ENCODE measurements around the gene MAB21L4. TPM values are rescaled to one million over a fixed set of nuclear protein-coding genes. Genes with fewer than 3 reads are reported as not detected.

Gene MAB21L4
- polyA plus RNA-seq, 1 of the 3 experiments (the other 2 are of a cell fraction): not detected

DNA sequence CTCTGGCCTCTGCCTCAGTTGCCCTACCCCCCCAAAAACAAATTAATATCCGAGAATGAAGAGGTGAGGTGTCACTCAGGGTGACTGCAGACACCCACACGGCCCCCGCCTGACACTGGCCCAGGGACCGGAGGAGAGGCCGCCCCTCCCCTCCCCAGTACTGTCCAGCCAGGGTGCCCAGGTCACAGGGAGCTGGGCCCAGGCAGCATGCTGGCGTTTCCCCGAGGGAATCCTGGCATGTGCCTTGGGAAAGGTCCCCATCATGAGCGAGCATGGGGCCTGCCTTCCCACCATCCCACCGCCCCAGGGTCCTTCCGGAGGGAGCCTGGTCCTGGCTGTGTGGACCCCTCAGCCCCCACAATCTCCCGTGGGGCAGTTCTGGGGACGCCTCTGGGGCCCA, 3.0 kb downstream of the MAB21L4 start:
- no peaks in the 10 kb centered on the region for H3F3A ChIP-seq (replicated peaks; ENCODE audit: insufficient read depth)
- no peaks in the 10 kb centered on the region for H3K36me3 ChIP-seq (replicated peaks in 1 of 2; ENCODE audit: control insufficient read depth in 1 of 2, insufficient read depth in 2 of 2, low read length in 1 of 2)
- H3K9me3 ChIP-seq: no peaks in the 10 kb centered on the region
- H3K27ac ChIP-seq (ENCODE audit: low read depth in 2 of 2, low read length in 1 of 2): no peak overlapping the region
- no CpG with 5 or more reads among the region's 12 CpGs for WGBS (ENCODE audit: low lambda C conversion rate)
- no peaks in the 10 kb centered on the region for H4K20me1 ChIP-seq (ENCODE audit: insufficient read depth)
- no peak for DNase-seq
- H3K9me2 ChIP-seq: no peaks in the 10 kb centered on the region
- H3K79me2 ChIP-seq (ENCODE audit: insufficient read depth): no peaks in the 10 kb centered on the region
- no peaks in the 10 kb centered on the region for H3K27me3 ChIP-seq (ENCODE audit: insufficient read depth)
- ChIA-PET CTCF (interaction anchor here (0.5 to 4.1 kb wide), 5 partner anchors 10 to 953 kb away, joined by 3 to 23 read pairs (median 3); no protein-coding TSS in a partner anchor), POLR2A (no interaction called here)
- H2AFZ ChIP-seq (ENCODE audit: low read depth): no peak overlapping the region
- H3K4me1 ChIP-seq (ENCODE audit: control insufficient read depth in 1 of 2, insufficient read depth in 2 of 2, low read depth in 1 of 2, low read length in 1 of 2): peaks cover 0 to 11% of the 10 kb centered on the region in 2 experiments; a peak in 1 of 4 replicates
- no peak overlapping the region for H3K4me2 ChIP-seq
- H3K4me3 ChIP-seq (ENCODE audit: low read depth in 2 of 2, low read length in 1 of 2): no peak overlapping the region
- TF ChIP-seq RAD21 (IDR thresholded peaks at IDR 0.05; ENCODE audit: low read length) (no peak), TCF12 (IDR thresholded peaks at IDR 0.05) (no peak), ZBTB33 (IDR thresholded peaks at IDR 0.05; ENCODE audit: borderline replicate concordance, low read depth) (no peak), TAF1 (IDR thresholded peaks at IDR 0.05; ENCODE audit: borderline replicate concordance, low read depth, low read length) (no peak), NFIC (IDR thresholded peaks at IDR 0.05; ENCODE audit: borderline replicate concordance) (no peak), CTCF (IDR thresholded peaks at IDR 0.05) (no peak), RXRA (IDR thresholded peaks at IDR 0.05; ENCODE audit: borderline replicate concordance, low read depth) (no peak), EP300 (IDR thresholded peaks at IDR 0.05; ENCODE audit: borderline replicate concordance in 1 of 2, low read depth in 1 of 2, low read length in 1 of 2) (no peak), FOXM1 (IDR thresholded peaks at IDR 0.05; ENCODE audit: low read depth) (no peak), TEAD4 (IDR thresholded peaks at IDR 0.05; ENCODE audit: borderline replicate concordance, insufficient read depth) (no peak), MXI1 (IDR thresholded peaks at IDR 0.05; ENCODE audit: low read depth, low read length) (no peak), SMC3 (IDR thresholded peaks at IDR 0.05; ENCODE audit: low read depth, low read length) (no peak), POLR2AphosphoS5 (IDR thresholded peaks at IDR 0.05; ENCODE audit: low read depth, low read length) (no peak)
- H3K9ac ChIP-seq: no peak overlapping the region

DNA sequence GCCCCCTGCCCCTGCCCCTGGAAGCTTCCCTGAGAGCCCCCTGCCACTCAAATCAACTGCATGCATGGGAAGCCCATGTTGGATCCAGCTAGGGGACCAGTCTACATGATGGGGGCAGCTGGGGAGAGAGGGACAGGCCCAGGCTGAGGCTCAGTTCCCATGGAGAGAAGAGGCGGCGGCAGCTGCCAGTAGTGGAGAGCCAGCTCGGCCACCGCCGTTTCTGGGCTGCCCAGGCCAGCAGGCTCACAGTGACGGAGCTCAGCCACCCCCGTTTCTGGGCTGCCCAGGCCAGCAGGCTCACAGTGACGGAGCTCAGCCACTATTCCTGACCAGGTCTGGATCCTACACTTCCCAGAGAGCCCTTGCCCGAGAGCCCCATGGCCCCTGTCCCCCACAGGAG, 3.6 kb downstream of the MAB21L4 start:
- H3K9me2 ChIP-seq: no peaks in the 10 kb centered on the region
- H3F3A ChIP-seq (replicated peaks; ENCODE audit: insufficient read depth): no peaks in the 10 kb centered on the region
- TF ChIP-seq CHD2 (IDR thresholded peaks at IDR 0.05; ENCODE audit: low read length, partially characterized antibody) (no peak), EZH2phosphoT487 (IDR thresholded peaks at IDR 0.05; ENCODE audit: borderline replicate concordance, low read depth) (no peak), MAX (IDR thresholded peaks at IDR 0.05; ENCODE audit: low read depth) (no peak), NFIC (IDR thresholded peaks at IDR 0.05; ENCODE audit: borderline replicate concordance) (no peak), GABPA (IDR thresholded peaks at IDR 0.05; ENCODE audit: low read depth) (no peak), YY1 (IDR thresholded peaks at IDR 0.05; ENCODE audit: low read depth) (no peak), RCOR1 (IDR thresholded peaks at IDR 0.05; ENCODE audit: low read length) (no peak), PBX3 (IDR thresholded peaks at IDR 0.05) (no peak), NRF1 (IDR thresholded peaks at IDR 0.05; ENCODE audit: low read depth, low read length) (no peak), TEAD4 (IDR thresholded peaks at IDR 0.05; ENCODE audit: borderline replicate concordance, insufficient read depth) (no peak), SMC3 (IDR thresholded peaks at IDR 0.05; ENCODE audit: low read depth, low read length) (no peak)
- no peak overlapping the region for H3K4me2 ChIP-seq
- ChIA-PET CTCF (interaction anchor here (0.7 to 4.1 kb wide), 3 partner anchors 9 to 41 kb away, joined by 3 to 23 read pairs (median 5); no protein-coding TSS in a partner anchor), POLR2A (no interaction called here)
- no peak overlapping the region for H2AFZ ChIP-seq (ENCODE audit: low read depth)
- no peaks in the 10 kb centered on the region for H3K9me3 ChIP-seq
- H4K20me1 ChIP-seq (ENCODE audit: insufficient read depth): no peaks in the 10 kb centered on the region
- no peak overlapping the region for H3K9ac ChIP-seq
- no peak for DNase-seq
- no peak overlapping the region for H3K4me3 ChIP-seq (ENCODE audit: low read depth in 2 of 2, low read length in 1 of 2)
- no peak overlapping the region for H3K27ac ChIP-seq (ENCODE audit: low read depth in 2 of 2, low read length in 1 of 2)
- no peaks in the 10 kb centered on the region for H3K79me2 ChIP-seq (ENCODE audit: insufficient read depth)
- no peaks in the 10 kb centered on the region for H3K27me3 ChIP-seq (ENCODE audit: insufficient read depth)
- peaks cover 0 to 10% of the 10 kb centered on the region in 2 experiments; a peak in 1 of 4 replicates for H3K4me1 ChIP-seq (ENCODE audit: control insufficient read depth in 1 of 2, insufficient read depth in 2 of 2, low read depth in 1 of 2, low read length in 1 of 2)
- H3K36me3 ChIP-seq (replicated peaks in 1 of 2; ENCODE audit: control insufficient read depth in 1 of 2, insufficient read depth in 2 of 2, low read length in 1 of 2): no peaks in the 10 kb centered on the region
- 47% methylated on average over 7 of the region's 9 CpGs for WGBS (ENCODE audit: low lambda C conversion rate)
